ENCODE data around the gene ROBO2. TPM values are rescaled to one million over a fixed set of nuclear protein-coding genes. Genes with fewer than 3 reads are reported as not detected.

ROBO2 gene
- total and polyA plus RNA-seq, 10 of the 15 experiments (the other 5 are each of a cell fraction or from before 2014, with no cell fraction given), result 0.22 to 2.5 (median 0.81) TPM

DNA sequence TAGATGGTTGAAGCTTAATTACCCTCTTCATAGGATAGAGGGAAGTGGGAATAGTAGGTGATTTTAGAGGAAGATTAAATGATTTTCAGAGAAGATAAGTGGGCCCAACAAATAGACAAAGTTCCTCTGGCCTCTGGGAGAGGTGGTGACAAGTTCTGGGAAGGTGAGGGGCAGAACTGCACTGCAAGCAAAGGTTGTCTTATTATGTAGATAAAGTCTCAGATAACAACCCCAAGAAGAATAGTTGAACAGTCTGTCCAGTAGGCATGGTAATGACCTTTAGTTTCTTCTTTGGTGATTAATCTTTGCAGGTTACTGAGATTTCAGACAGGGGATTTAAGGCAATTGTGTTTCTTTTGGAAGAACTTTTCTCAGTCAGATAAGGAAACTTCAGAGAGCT, 439.1 kb downstream of the ROBO2 start:
- Histone ChIP-seq H3K4me3 (no peak overlapping the region), H4K20me1 (ENCODE audit: control insufficient read depth, insufficient read depth) (no peaks in the 10 kb centered on the region), H3K9me3 (replicated peaks; ENCODE audit: control insufficient read depth, insufficient read depth, low read length) (no peaks in the 10 kb centered on the region), H3K4me1 (ENCODE audit: control insufficient read depth, insufficient read depth, low read length) (no peaks in the 10 kb centered on the region), H3K27me3 (replicated peaks in 1 of 2; ENCODE audit: control insufficient read depth in 2 of 2, insufficient read depth in 2 of 2, low read length in 1 of 2) (no peaks in the 10 kb centered on the region), H3K36me3 (ENCODE audit: control insufficient read depth in 2 of 2, insufficient read depth in 2 of 2, low read length in 1 of 2) (no peaks in the 10 kb centered on the region), H2AFZ (ENCODE audit: control insufficient read depth, low read depth, low read length) (no peak overlapping the region), H3K27ac (ENCODE audit: control insufficient read depth, insufficient read depth) (no peak overlapping the region), H3K4me2 (ENCODE audit: control insufficient read depth, insufficient read depth) (no peak overlapping the region), H3K79me2 (ENCODE audit: control insufficient read depth, insufficient read depth, low read length) (no peaks in the 10 kb centered on the region), H3K9ac (ENCODE audit: control insufficient read depth, insufficient read depth, low read length) (no peak overlapping the region)
- in situ Hi-C loops (cut with MboI), result no loop called here
- CTCF ChIA-PET, result no interaction called here
- intact Hi-C loops (cut with micrococcal nuclease; ENCODE audit: unreplicated experiment), result no loop called here
- no peak for TF ChIP-seq SMC3 (IDR thresholded peaks at IDR 0.05; ENCODE audit: borderline replicate concordance, low read length)
- no peak for TF ChIP-seq IKZF2 (IDR thresholded peaks at IDR 0.05)
- TF ChIP-seq ZBTB11 (CRISPR knock-in tag; IDR thresholded peaks at IDR 0.05), result no peak
- no peak for TF ChIP-seq ZBTB33 (IDR thresholded peaks at IDR 0.05)
- TF ChIP-seq E4F1 (IDR thresholded peaks at IDR 0.05; ENCODE audit: borderline replicate concordance, partially characterized antibody), result no peak
- TF ChIP-seq SIX5 (IDR thresholded peaks at IDR 0.05; ENCODE audit: low read depth, low read length, severe bottlenecking), result no peak
- no peak for TF ChIP-seq MEF2B (IDR thresholded peaks at IDR 0.05; ENCODE audit: partially characterized antibody, poor library complexity, severe bottlenecking)
- no peak for TF ChIP-seq MYC (IDR thresholded peaks at IDR 0.05; ENCODE audit: insufficient read depth, insufficient read length, insufficient replicate concordance, low read length, severe bottlenecking)
- TF ChIP-seq NFYB (IDR thresholded peaks at IDR 0.05; ENCODE audit: insufficient read depth, low read depth, low read length), result no peak
- TF ChIP-seq, protein P1, sequence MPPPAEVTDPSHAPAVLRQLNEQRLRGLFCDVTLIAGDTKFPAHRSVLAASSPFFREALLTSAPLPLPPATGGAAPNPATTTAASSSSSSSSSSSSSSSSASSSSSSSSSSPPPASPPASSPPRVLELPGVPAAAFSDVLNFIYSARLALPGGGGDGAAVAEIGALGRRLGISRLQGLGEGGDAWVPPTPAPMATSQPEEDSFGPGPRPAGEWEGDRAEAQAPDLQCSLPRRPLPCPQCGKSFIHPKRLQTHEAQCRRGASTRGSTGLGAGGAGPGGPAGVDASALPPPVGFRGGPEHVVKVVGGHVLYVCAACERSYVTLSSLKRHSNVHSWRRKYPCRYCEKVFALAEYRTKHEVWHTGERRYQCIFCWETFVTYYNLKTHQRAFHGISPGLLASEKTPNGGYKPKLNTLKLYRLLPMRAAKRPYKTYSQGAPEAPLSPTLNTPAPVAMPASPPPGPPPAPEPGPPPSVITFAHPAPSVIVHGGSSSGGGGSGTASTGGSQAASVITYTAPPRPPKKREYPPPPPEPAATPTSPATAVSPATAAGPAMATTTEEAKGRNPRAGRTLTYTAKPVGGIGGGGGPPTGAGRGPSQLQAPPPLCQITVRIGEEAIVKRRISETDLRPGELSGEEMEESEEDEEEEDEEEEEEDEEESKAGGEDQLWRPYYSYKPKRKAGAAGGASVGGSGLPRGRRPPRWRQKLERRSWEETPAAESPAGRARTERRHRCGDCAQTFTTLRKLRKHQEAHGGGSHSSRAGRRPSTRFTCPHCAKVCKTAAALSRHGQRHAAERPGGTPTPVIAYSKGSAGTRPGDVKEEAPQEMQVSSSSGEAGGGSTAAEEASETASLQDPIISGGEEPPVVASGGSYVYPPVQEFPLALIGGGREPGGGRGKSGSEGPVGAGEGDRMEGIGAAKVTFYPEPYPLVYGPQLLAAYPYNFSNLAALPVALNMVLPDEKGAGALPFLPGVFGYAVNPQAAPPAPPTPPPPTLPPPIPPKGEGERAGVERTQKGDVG (CRISPR knock-in tag; IDR thresholded peaks at IDR 0.05), result no peak
- TF ChIP-seq, protein P2, sequence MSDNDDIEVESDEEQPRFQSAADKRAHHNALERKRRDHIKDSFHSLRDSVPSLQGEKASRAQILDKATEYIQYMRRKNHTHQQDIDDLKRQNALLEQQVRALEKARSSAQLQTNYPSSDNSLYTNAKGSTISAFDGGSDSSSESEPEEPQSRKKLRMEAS (IDR thresholded peaks at IDR 0.05; ENCODE audit: low read depth, low read length), result no peak
- DNase-seq (ENCODE audit: low read depth, low spot score), result no peak
- BruUV-seq (replicated peaks), result no TSS peak
- POLR2A ChIA-PET, result no interaction called here
- ATAC-seq, result no peak
- SMC1A ChIA-PET (ENCODE audit: uncharacterized antibody, unreplicated experiment), result no interaction called here
- FAIRE-seq, result no peak
- RAD21 ChIA-PET (ENCODE audit: unreplicated experiment), result no interaction called here

Measured in GM12878 (cell line).